DMS53 treated with DMSO at 0.1 percent for 48 hours (cell line): Measurements from ENCODE around the gene SAFB.
"Not testable (repeated sequence)": the region's sequence is repeated elsewhere in the genome, so short reads cannot be mapped to it uniquely, and the experiment has no call there.

Source experiments
- DNase-seq: peaks from one replicate; lab custom pipeline; 2025; ENCODE audit not compliant: unreplicated experiment; lab: John Stamatoyannopoulos, UW

The SAFB gene

DNA sequence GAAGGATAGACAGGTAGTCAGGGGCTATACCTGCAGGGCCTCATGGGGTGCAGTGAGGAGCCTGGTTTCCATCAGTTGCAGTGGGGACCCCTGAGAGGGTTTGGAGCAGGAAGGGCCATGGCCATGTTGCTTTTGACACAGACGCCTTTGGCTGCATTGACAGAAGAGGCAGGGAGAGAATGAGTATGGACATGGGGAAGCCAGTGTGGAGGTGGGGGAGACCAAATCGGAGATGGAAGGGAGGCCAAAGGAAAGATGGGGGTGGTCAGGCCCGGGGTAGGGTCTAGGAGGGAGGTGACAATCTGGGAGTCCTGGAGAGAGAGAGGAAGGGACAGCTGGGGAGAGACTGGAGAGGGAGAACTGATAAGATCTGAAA is 59.2 kb downstream of the SAFB start:
- DNase-seq = no peak

DNA sequence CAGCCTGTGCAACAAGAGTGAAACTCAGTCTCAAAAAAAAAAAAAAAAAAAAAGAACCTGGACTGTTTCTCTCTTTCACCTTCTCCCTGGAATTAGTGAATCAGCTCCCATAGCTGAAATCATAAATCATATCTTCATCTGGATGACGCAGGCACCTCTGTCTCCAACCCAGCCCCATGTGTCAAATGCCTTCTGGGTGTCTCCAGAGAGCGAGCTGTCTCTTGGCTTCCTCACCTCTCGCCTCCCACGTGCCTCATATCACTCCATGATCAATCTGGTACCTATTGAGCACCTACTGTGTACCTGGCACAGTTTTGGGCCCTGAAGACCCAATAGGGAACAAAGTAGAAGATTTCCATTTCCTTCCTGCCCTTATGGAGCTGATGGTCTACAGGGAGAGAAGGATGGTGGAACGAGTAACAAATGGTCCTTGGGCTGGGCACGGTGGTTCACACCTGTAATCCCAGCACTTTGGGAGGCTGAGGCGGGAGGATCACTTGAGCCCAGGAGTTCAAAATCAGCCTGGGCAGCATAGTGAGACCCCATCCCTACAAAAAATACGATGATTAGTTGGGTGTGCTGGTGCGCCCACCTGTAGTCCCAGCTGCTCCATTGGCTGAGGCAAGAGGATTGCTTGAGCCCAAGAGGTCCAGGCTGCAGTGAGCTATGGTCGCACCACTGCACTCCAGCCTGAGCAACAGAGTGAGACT is 60.4 kb downstream of the SAFB start:
- no peak for DNase-seq

DNA sequence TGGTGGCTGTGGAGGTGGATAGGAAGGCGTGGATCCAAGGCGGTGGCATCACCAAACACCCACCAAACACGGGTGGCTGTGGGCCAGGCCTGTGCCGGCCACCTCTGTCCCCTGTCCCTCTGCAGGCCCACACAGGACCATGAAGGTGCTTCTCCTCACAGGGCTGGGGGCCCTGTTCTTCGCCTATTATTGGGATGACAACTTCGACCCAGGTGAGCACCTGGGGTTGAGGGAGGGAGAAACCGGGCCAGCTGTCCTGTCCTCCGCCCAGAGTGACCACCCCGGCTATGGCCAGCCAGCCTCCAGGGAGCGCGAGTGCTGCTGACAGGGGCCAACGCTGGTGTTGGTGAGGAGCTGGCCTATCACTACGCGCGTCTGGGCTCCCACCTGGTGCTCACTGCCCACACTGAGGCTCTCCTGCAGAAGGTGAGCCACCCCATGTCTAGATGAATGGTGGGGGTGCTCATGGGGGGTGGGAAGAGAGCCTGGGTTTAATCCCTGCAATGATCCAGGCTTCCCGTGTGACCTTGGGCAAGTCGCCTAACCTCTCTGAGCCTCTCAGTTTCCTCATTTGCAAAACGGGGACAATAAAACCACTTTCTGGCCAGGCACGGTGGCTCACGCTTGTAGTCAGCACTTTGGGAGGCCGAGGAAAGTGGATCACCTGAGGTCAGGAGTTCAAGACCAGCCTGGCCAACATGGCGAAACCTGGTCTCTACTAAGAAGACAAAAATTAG is 62.0 kb downstream of the SAFB start:
- DNase-seq = no peak

DNA sequence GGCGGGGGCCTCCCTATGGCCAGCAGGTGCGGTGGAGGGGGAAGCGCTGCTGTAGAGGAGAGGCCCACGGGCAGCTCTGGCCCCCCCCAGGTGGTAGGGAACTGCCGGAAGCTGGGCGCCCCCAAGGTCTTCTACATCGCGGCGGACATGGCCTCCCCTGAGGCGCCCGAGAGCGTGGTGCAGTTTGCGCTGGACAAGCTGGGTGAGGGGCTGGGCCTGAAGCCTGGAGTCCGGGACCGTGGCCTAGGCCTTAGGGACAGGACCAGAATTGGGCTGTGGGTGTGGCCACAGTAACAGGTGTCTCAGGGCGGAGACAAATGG is 63.4 kb downstream of the SAFB start:
- DNase-seq = no peak

DNA sequence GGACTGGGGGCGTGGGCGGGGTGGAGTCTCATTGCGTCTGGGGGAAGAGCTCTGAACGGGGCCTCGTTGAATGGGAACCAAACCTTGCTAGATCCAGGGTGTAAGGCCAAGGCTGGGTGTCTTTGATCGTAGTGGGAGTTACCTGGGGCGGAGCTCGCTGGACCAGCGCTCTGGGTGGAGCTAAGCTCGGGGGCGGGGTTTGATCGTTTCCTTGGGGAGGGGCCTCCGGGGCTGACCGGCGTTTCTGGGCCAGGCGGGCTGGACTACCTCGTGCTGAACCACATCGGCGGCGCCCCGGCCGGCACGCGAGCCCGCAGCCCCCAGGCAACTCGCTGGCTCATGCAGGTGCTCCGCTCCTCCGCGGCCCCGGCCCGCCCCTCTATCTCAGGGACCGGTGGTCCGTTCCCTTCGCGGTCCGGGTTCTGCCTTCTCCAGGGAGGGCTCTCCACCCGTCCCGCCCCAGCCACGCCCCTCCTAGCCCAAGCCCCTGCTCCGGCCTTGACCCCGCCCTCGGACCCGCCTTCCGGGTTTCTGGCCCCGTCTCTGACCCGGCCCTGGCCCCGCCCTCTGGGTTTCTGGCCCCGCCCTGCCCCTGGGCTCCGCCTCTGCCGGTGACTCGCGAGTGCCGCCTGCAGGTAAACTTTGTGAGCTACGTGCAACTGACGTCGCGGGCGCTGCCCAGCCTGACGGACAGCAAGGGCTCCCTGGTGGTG is 63.9 kb downstream of the SAFB start:
- DNase-seq = peak; percentile 69

DNA sequence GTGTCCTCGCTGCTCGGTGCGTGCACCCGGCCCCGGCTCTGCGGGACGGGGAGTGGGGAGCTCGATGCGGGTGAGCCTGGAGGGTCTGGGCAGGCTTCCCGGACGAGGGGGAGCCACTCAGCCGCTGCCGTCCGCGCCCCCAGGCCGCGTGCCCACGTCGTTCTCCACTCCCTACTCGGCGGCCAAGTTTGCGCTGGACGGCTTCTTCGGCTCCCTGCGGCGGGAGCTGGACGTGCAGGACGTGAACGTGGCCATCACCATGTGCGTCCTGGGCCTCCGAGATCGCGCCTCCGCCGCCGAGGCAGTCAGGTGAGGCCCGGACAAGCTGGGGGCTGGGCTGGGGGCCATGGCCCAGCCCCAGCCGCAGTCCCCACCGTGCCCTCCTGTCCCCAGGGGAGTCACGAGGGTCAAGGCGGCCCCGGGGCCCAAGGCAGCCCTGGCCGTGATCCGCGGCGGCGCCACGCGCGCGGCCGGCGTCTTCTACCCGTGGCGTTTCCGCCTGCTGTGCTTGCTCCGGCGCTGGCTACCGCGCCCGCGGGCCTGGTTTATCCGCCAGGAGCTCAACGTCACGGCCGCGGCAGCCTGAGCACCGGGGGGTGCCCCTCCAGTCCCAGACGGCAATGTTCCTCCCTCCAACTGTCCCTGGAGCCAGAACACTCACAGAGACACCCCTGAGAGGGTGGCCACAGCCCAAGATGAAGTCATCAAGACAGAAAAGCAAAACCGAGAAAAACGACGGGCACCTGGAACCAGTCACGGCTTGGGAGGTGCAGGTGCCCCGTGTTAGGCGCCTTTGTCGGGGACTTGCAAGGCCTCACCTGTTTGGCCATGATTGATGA is 64.7 kb downstream of the SAFB start:
- DNase-seq = no peak

DNA sequence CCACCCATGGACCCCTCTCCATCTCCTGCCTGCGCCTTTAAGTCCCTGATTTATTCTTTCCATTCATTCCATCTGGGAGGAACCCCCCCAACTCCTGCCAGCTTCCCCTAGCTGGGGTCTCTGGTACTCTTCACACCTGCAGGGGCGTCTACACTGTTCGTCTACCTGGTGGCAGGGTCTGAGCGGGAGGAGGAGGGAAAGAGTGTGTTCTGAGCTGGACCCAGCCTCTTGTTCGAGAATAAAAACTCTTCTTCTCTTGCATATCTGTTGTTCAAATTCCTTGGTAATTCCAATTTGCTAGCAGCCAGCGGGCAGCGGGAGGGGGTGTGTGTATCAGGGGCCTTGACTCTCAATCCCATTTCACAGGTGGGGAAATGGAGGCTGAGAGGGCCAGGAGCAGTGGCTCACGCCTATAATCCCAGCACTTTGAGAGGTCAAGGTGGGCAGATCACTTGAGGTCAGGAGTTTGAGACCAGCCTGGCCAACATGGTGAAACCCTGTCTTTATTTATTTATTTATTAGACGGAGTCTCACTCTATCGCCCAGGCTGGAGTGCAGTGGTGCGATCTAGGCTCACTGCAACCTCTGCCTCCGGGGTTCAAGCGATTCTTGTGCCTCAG is 65.5 kb downstream of the SAFB start:
- not testable (repeated sequence) for DNase-seq

DNA sequence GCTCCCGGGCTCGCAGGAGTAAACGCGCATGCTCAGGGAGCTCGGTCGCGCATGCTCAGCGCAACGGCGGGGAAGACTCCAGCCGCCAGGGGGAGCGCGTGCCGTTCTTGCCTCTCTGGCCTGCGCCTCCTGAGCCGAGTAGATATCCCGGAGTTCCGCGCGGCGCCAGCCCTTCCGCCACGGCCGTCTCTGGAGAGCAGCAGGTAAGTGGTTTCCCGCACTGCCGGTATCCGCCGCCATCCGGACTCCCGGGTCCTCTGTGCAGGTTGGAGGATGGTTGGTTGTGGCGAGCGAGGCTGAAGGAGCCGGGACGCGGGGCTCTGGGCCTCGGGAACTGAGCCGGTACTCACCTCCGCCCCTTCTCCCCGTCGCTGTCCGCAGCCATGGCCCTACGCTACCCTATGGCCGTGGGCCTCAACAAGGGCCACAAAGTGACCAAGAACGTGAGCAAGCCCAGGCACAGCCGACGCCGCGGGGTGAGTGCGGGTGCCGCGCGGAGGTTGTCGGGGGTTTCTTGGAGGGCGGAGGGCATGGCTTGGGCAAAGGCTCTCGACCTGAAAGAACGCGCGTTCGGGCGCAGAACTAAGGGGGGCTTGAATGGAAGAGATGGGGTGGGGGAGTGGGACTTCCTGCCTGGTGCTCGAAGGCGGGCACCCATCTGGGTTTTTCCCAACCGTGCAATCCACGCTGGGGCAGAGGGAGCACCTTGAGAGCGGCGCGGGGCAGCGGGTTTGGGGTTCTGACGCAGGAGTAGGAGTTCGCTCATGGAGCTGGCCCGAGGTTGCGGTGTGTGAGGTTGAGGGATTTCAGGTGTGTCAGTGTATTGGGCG is 67.5 kb downstream of the SAFB start, which contains the start of gene RPL36:
Gene RPL36, plus strand, starts transcription at position 171 of the 830 bp plus-strand sequence. Its CDS starts 213 bp downstream, at position 384.
- DNase-seq = peak; percentile 77

DNA sequence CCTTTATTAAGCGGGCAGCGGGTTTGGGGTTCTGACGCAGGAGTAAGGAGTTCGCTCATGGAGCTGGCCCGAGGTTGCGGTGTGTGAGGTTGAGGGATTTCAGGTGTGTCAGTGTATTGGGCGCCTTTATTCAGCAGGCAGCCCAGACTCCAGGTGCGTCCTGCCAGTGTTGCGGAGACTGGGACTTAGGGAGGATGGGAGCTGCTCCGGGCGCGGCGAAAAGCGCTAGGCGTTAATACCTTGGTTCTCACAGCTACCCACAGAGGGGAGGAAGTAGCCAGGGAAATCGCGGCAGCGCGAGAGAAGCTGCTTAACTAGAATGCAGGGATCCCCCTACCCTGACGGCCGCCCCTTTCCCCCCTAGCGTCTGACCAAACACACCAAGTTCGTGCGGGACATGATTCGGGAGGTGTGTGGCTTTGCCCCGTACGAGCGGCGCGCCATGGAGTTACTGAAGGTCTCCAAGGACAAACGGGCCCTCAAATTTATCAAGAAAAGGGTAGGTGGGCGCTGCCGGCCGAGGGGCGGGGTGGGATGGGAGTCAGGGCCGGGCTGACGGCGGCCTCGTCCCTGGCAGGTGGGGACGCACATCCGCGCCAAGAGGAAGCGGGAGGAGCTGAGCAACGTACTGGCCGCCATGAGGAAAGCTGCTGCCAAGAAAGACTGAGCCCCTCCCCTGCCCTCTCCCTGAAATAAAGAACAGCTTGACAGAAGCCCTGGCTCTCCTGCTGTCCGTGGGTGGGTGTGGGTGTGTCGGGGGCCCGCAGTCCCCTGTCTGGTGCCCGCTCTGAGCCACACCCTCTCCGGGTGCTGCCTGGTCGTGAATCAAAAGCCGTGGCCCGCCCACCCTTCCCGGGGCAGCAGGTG is 68.3 kb downstream of the SAFB start:
- DNase-seq = no peak

DNA sequence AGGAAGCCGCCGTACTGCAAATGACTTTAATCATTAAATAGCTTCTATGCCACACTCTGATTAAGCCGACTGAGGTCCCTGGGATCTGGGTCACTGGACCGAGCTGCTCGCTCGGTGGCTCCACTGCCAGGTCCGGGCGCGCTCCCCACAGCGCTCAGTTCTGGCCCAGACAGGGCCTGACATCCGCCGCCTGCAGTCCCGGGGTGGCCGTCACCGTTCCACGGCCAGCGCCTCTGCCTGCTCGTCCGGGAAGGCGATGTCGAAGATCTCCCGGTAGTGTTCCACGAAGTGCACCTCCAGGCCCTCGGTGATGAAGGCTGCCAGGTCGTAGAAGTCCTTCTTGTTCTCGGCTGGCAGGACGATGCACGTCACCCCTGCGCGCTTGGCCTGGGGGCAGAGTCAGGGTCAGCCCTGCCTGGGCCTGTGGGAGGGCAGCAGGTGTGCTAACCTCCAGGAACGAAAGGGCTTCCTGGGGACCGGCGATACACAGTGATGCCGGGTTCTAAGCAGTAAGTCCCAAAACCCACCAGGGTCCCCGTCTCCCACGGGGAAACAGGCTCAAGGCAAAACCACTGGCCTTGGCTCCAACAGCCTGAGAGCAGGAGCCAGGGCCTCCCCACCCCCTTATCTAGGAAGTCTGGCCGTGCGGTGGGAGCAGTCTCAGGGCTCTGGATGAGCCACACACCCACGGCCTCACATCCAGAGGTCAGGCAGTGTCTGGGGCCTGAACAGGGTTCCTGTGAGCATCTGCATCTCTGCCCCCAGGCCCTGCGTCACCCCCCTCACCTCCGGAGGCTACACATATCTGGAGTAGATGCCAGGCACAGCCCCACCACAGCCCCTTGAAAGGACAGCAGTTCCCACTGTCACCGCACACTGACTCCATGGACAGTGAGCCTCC is 69.2 kb downstream of the SAFB start:
- DNase-seq = no peak

DNA sequence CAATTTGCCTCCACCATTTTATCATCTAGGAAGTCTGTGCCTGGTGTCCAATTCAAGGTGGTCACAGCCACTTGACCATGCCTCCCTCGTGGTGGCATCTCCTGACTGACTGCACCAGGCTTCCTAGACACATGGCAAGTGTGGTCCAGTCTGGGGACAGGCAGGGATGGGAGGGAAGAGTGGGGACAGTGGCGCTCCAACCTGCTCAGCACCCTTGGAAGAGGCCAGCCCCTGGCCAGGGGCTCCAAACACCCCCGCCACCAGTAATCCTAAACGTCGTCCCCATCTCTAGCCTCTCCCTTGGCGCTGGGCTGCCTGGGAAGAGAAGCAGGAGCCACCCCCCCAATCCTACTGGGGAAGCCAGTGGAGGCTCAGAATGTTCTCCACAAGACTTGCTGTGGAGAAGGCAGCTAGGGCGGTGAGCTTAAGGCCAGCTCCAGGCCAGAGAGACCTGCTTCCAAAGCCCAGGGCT is 69.9 kb downstream of the SAFB start:
- no peak for DNase-seq

DNA sequence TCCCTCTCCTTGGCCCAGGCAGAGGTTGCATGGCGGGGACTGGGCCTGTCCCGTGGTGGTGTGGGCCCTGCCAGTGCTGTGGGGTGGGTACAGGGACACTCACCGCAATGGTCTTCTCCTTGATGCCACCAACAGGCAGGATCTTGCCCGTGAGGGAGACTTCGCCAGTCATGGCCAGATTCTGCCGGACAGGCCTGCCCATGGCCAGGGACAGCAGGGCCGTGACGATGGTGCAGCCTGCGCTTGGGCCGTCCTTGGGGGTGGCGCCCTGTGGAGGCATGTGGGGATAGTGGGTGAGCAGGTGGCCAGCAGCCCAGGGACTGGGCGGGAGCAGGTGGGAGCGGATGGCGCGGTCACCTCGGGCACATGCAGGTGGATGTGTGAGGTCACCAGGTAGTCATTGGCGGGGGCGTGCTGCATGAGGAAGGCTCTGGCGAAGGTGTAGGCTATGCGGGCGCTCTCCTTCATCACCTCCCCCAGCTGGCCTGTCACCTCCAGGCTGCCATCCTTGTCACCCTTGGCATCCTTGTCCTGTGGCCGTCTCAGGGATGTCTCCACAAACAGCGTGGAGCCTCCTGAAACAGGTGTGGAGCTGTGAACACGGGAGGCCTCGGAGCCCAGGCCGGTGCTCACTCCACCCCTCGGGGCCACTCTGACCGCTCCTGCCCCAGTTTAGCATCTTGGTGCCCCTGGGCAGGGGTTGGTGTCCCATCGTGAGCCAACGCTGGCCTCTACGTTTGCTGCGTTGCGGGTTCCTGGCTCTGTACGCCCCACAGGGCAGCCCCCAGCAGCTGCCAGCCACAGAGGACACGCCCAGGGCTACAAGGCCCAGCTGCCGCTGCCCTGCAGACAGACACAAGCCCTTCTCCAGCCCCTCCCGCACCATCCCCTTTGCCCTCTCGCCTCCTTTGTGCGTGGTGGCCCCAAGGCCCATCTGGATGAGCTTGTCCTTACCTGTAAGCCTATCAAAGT is 70.6 kb downstream of the SAFB start:
- no peak for DNase-seq

DNA sequence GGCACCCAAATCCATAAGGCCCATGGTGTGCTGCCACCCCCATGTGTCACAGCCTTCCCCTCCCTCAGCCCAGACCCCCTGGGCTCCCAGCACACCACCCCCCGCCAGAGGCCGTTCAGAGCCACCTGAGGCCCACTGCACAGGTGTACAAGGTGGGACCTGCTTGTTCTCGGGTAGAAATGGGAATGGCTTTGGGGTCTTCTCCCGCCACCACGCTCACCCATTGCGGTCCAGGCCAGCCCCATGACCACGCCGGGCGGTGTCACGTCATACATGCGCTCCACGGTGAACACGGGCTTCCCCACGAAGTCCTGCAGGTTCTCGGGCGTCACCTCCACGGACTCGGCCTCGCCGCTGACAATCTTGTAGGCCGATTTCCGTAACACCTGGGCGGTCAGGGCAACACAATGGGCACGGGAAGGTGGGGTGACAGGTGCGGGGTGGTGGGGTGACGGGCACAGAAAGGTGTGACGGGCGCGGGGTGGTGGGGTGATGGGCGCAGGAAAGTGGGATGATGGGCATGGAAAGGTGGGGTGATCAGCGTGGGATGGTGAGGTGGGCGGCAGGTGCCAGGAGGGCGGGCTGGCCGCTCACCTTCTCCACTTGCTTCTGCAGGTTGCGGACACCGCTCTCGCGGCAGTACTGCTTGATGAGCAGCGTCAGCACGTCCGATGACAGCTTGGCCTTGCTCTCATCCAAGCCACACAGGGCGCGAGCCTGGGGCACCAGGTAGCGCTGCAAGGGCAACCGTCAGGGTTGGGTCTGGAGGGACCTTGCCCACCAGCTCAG is 71.5 kb downstream of the SAFB start:
- no peak for DNase-seq

DNA sequence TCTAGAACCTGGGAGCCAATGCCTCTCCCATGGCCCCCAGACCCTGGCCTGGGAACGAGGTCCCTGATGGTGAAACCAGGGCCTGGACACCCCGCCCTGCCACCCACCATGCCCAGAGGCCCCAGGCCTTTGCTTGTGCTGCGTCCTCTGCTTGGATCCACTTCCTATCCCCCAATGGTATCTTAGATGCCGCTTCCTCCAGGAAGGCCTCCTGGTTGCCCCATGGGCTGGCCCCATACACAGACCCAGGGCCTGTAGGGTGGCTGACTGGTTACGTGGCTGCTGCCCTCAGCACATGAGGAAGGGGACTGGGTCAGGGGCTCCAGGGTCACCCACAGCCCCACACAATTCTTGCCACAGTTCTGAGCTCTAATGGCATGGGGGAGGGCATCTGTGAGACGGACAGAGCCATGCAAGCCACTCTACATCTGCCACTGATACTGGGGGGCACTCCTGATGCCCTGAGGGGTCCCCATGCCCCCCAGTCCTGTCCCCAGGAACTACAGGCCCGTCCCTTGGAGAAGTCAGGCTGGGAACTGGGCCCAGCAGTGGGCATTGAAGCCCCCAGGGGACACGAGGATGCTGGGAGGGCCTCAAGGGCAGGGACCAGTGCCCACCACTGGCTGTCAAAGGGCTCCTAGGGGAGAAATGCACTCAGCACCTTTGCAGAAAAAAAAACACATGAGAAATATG is 72.2 kb downstream of the SAFB start:
- no peak for DNase-seq

DNA sequence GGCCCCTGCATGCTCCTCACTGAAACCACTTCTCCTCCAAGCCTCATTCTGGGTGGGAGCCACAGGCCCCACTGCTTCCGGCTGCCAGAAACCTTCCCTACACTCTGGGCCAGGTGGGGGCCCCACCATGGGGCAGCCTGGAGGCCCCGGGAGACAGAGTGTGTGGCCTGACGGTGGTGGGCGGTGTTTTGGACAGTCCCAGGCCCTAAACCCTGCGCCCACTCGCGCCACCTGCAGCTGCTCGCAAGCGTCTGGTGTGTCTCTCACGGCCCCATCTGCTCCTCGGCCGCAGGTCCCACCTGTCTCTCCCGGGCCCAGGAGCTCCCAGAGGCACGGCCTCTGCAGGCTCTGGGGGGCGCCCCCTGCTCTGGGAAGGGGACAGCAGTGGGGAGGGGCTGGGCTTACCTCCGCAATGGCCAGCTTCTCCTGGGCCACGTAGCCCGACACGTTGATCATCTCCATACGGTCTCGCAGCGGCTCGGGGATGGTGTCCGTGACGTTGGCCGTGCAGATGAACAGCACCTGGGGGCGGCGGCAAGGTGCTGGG is 72.8 kb downstream of the SAFB start:
- no peak for DNase-seq
